GM12873 (cell line): ENCODE results near the gene ASIC4.
A peak's percentile ranks its signal among the peaks of the same experiment; 100 is the strongest.

Experiments
- CTCF ChIP-seq: IDR thresholded peaks from 2 replicates; pipeline ENCODE4 v1.5.1; 2012; ENCODE audit warnings: low read depth, mild to moderate bottlenecking, moderate library complexity, low read length, control low read depth; ENCODE audit not compliant: insufficient read depth; ENCODE audit errors: missing control alignments

ASIC4 gene

GRCh38 chr2:219526320-219527075 lies 12.2 kb downstream of the ASIC4 start:
- TF ChIP-seq CTCF, result no peak

DNA sequence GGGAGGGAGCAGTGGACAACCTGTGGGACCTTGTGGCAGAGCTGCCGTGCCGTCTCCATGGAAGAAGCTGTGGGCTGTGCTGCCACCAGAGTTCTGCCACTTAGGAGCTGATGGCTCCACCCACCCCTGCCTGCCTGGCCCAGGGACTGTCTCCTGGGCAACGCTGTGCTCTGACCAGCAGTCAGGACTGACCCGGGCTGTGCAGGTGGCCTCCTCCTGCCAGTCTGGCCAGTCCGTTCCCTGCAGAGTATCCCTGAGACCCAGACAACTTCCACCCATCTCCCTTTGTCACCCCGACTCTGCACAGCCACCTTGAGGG lies 12.8 kb downstream of the ASIC4 start:
- TF ChIP-seq CTCF, result no peak

- TF ChIP-seq CTCF, result no peak
These were observed 13.2 kb downstream of the ASIC4 start for GRCh38 chr2:219527472-219527871.

GRCh38 chr2:219530048-219530963 lies 16.0 kb downstream of the ASIC4 start:
- TF ChIP-seq CTCF, result peak; percentile 96

- TF ChIP-seq CTCF, result no peak
These were observed 17.5 kb downstream of the ASIC4 start for GRCh38 chr2:219531639-219532377.

- no peak for TF ChIP-seq CTCF
These were observed 18.0 kb downstream of the ASIC4 start for GRCh38 chr2:219532378-219532649.
